Panc1 (cell line): ENCODE results near the gene FXYD3.

Experiments used
- CTCF ChIP-seq: fragments of 450-650 bp; IDR thresholded peaks from 2 replicates; pipeline ENCODE4 v1.5.1; 2017; ENCODE audit warnings: mild to moderate bottlenecking
- REST ChIP-seq, 2 experiments: IDR thresholded peaks; 2 replicates each; pipeline ENCODE4 v1.6.1; 2011 to 2012; ENCODE audit warnings: low read depth in 2 of 2, control low read depth in 1 of 2, low read length in 1 of 2, mild to moderate bottlenecking in 1 of 2, moderate library complexity in 1 of 2; ENCODE audit not compliant: insufficient read depth in 1 of 2

- no peak for TF ChIP-seq CTCF
- no peak for TF ChIP-seq REST (IDR thresholded peaks at IDR 0.05; ENCODE audit: insufficient read depth in 1 of 2, low read depth in 2 of 2, low read length in 1 of 2)
Measured at GRCh38 chr19:35081201-35081600, 34.4 kb upstream of the FXYD3 start.
